IMR-90 (cell line): ENCODE results near the gene TBC1D10A.

Experiments used
- CEBPB ChIP-seq: IDR thresholded peaks from 2 replicates; pipeline ENCODE4 v1.6.1; 2012; ENCODE audit warnings: low read depth, low read length, improper control_type of control experiment
- CHD1 ChIP-seq: IDR thresholded peaks from 2 replicates; pipeline ENCODE4 v1.6.1; 2012; ENCODE audit warnings: low read depth, low read length, improper control_type of control experiment
- CTCF ChIP-seq: conservative IDR thresholded peaks from 2 replicates; pipeline ENCODE4 v1.5.1; 2012; ENCODE audit warnings: mild to moderate bottlenecking, low read depth, low read length, improper control_type of control experiment
- FOS ChIP-seq: fragments of 150-350 bp; IDR thresholded peaks from 2 replicates; pipeline ENCODE4 v1.6.1; 2016; ENCODE audit warnings: low read depth, low read length
- MXI1 ChIP-seq: IDR thresholded peaks from 2 replicates; pipeline ENCODE4 v1.6.1; 2012; ENCODE audit warnings: low read depth, mild to moderate bottlenecking, low read length, moderate library complexity, borderline replicate concordance
- POLR2A ChIP-seq: IDR thresholded peaks from 2 replicates; pipeline ENCODE4 v1.6.1; 2012; ENCODE audit warnings: mild to moderate bottlenecking, low read depth, low read length
- SMC3 ChIP-seq: fragments of 150-350 bp; IDR thresholded peaks from 2 replicates; pipeline ENCODE4 v1.6.1; 2016; ENCODE audit warnings: low read depth, mild to moderate bottlenecking, antibody characterized with exemption, low read length, moderate library complexity
- TF ChIP-seq, protein P1 (sequence below): fragments of 150-350 bp; IDR thresholded peaks from 2 replicates; pipeline ENCODE4 v1.6.1; 2017; ENCODE audit warnings: mild to moderate bottlenecking, antibody characterized with exemption, low read length, low read depth
- TF ChIP-seq, protein P2 (sequence below): fragments of 150-350 bp; IDR thresholded peaks from 2 replicates; pipeline ENCODE4 v1.6.1; 2016; ENCODE audit warnings: low read depth, mild to moderate bottlenecking, low read length, moderate library complexity, borderline replicate concordance

GRCh38 chr22:30266445-30267381 is 60.0 kb downstream of the TBC1D10A start, which contains the start of gene OSM:
- no peak for TF ChIP-seq CTCF
- TF ChIP-seq, protein P1, sequence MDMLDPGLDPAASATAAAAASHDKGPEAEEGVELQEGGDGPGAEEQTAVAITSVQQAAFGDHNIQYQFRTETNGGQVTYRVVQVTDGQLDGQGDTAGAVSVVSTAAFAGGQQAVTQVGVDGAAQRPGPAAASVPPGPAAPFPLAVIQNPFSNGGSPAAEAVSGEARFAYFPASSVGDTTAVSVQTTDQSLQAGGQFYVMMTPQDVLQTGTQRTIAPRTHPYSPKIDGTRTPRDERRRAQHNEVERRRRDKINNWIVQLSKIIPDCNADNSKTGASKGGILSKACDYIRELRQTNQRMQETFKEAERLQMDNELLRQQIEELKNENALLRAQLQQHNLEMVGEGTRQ: no peak
- TF ChIP-seq MXI1: no peak
- TF ChIP-seq SMC3: no peak
- no peak for TF ChIP-seq POLR2A
- TF ChIP-seq FOS: no peak
- TF ChIP-seq CHD1: no peak
- no peak for TF ChIP-seq CEBPB
- TF ChIP-seq, protein P2, sequence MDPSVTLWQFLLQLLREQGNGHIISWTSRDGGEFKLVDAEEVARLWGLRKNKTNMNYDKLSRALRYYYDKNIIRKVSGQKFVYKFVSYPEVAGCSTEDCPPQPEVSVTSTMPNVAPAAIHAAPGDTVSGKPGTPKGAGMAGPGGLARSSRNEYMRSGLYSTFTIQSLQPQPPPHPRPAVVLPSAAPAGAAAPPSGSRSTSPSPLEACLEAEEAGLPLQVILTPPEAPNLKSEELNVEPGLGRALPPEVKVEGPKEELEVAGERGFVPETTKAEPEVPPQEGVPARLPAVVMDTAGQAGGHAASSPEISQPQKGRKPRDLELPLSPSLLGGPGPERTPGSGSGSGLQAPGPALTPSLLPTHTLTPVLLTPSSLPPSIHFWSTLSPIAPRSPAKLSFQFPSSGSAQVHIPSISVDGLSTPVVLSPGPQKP: no peak
